ENCODE measurements around the gene ZNF225.
A peak's percentile ranks its signal among the peaks of the same experiment; 100 is the strongest.
"Not testable (repeated sequence)": the region's sequence is repeated elsewhere in the genome, so short reads cannot be mapped to it uniquely, and the experiment has no call there.

The ZNF225 gene

DNA sequence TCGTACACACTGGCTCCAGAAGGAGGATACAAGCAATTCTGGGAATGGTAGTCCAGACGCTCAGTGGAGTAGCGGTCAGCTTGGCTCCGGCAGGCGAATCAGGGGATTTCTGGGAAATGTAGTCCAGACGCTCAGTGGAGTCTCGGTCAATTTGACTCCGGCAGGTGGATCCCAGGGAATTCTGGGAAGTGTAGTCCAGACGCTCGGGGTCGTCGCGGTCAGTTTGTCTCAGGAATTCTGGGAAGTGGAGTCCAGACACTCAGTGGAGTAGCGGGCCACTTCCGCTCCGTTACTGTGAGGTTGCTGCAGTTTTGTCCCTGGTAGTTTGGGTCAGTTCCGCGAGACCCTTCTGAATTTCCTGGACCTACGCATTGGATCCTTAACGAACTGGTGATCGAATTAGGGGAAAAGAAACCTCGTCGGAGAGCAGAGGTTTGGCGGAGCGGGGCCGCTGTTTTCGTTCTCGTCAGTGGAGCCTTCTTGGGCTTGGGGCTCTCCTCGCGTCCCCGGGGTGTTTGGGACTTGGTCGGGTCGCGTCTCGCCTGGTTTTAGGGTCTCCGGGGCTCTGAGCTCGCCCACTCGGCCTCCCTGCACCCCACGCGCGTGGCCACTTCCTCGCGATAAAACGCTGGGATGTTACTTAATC lies at the start of gene ZNF225:
TSS of gene ZNF225 (plus strand) at position 262 of the 646 bp plus-strand sequence. CDS start 2,429 bp downstream, outside the sequence.
- peak; percentile 98 for DNase-seq

DNA sequence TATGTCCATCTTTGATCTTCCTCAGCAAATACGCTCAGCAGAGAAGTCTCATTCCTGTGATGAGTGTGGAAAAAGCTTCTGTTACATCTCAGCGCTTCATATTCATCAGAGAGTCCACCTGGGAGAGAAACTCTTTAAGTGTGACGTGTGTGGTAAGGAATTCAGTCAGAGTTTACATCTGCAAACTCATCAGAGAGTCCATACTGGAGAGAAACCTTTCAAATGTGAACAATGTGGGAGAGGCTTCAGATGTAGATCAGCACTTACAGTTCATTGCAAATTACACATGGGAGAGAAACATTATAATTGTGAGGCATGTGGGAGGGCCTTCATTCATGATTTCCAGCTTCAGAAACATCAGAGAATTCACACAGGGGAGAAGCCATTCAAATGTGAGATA lies 46.9 kb upstream of the ZNF225 start:
- no peak for DNase-seq

DNA sequence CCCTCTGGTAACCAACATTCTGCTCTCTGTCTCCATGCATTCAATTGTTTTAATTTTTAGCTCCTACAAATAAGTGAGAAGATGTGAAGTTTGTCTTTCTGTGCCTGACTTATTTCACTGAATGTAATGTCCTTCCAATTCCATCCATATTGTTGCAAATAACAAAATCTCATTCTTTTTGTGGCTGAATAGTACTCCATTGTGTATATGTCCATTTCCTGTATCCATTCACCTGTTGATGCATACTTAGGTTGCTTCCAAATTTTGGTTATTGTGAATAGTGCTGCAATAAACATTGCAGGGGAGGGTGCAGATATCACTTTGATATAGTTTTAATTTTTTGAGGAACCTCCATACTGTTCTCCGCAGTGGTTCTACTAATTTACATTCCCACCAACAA lies 43.8 kb upstream of the ZNF225 start:
- no peak for DNase-seq

DNA sequence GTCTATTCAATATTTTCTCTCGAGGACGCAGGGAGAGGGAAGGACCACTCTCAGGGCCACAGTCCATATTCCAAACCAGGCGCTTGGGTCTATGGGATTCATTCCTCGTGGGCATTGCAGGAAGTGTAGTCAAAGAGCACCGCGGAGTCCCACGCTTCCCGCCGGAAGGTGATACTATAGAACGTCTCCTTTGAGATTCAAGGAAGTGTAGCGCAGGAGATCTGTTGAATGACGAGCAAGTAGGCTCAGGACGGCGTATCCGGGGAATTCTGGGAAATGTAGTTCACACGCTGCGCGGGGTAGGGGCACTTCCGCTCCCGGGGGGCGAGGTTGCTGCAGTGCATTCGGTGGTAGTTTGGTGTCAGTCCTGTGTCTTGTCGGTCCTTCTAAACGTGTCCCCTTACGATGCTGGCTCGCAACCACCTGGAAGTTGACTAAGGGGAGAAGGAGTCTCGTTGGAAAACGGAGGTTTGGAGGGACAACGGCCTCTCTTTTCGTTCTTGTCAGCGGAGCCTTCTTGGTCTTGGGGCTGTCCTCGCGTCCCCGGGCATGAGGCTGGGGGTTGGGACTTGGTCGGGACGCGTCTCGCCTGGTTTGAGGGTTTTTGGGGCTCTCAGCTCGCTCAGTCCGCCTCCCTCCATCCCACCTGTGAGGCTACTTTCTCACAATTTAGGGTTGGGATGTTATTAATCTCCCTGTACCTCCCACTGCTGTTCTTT lies 41.2 kb upstream of the ZNF225 start, which contains the start of gene ZNF284:
TSS of gene ZNF284 (plus strand) at position 336 of the 719 bp plus-strand sequence. CDS start 4,231 bp downstream, outside the sequence.
- DNase-seq: peak; percentile 84

DNA sequence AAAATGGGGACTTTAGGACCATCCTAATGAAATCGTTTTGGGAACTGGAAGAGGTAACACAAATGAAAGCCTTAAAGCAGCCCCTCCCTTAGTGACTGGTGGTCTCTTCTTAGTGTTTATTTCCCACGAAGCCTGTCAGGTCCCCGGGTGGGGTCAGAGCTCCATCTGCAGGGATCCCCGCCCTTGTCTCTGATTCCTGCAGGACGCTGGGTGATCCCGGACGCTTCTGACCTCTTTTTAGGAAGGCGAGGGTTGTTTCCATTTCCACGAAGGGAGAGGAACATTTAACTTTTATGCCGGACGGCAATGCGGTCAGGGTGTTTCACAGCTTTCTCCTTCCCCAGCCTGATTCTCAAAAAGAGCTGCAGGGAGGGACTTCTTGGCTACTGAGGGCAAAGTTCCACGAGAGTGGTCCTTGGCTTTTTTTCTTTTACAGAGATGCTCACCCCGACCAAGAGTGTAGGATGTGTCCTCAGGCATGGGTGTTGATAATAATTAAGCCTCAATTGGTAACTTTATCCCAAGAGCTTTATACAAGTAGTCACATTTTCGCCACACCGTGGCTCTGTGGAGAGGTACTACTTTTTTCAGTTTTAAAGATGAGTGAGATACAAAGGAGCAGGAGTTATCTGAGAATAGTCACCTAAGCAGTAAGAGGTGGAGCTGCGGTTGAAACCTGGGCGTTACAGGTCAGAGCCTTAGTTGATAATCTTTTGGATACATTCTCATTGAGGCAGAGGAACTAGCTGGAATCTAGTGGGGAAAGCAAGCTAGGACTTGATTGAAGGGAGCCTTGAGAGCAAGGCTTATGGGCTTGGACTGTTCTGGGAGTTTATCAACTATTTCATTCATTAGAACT lies 40.4 kb upstream of the ZNF225 start:
- DNase-seq: no peak

DNA sequence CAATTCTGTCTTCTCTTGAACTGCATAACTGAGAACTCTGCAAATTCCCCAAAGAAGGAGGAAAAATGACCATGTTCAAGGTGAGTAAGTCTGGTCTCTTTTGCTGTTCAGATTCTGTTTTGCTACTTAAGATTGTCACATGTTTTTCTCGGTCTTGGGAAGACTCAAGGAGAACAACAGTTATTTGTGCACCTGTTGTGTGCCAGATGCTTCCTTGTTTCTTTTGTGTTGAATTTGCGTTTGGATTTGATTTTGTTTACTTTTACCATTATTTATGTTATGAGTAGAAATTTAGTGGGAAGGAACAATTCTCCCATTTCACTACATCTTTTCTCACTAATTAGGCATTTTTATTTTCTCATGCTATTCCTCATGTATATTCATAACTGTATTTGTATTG lies 36.9 kb upstream of the ZNF225 start:
- no peak for DNase-seq

GRCh38 chr19:44092108-44092507 lies 21.1 kb upstream of the ZNF225 start:
- no peak for DNase-seq

DNA sequence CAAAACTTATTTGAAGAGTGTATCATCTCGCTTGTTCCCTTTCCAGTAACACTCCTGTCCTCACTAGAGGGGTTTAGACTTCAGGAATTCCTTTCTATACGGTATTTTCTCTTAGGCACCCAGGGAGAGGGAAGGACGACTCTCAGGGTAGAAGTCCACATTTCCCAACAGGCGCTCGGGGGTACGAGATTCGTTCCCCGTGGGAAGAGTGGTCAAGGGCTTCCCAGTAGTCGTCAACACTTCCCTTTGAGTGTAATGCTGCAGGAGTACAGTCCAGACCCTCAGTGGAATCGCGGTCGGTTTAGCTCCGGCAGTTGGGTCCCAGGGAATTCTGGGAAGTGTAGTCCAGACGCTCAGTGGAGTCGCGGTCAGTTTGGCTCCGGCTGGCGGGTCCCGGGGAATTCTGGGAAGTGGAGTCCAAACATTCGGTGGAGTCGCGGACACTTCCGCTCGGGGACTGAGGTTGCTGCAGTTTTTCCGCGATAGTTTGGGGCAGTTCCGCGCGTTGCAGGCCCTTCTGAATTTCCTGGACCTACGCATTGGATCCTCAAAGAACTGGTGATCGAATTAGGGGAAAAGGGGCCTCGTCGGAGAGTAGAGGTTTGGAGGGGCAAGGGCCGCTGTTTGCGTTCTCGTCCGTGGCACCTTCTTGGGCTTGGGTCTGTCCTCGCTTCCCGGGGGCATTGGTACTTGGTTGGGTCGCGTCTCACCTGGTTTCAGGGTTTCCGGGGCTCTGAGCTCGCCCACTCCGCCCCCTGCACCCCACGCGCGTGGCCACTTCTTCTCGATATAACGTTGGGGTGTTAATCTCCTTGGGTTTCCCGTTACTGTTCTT lies 19.1 kb upstream of the ZNF225 start, which contains the start of gene ZNF224:
TSS of gene ZNF224 (plus strand) at position 431 of the 835 bp plus-strand sequence. CDS start 3,513 bp downstream, outside the sequence.
- DNase-seq: peak; percentile 91

- no peak for DNase-seq
These were observed 5.4 kb upstream of the ZNF225 start for GRCh38 chr19:44107751-44108150.

DNA sequence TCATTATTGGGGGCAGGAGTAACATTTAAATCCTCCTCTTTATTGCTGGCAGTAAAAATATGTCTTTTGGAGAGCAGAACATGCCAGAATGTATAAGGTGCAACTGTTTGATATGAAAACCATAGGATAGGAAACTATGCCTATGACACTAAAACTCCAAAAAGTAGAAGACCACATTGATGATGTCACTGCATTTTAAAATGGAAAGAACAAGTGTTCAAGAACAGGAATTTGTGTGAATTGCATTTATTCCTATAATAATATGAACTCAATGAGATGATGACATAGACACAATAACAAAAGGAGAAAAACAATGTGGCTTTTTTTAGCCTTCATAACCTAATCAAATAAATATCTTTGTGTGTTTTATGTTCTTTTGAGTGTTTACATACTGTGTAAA lies 3.7 kb upstream of the ZNF225 start:
- no peak for DNase-seq

DNA sequence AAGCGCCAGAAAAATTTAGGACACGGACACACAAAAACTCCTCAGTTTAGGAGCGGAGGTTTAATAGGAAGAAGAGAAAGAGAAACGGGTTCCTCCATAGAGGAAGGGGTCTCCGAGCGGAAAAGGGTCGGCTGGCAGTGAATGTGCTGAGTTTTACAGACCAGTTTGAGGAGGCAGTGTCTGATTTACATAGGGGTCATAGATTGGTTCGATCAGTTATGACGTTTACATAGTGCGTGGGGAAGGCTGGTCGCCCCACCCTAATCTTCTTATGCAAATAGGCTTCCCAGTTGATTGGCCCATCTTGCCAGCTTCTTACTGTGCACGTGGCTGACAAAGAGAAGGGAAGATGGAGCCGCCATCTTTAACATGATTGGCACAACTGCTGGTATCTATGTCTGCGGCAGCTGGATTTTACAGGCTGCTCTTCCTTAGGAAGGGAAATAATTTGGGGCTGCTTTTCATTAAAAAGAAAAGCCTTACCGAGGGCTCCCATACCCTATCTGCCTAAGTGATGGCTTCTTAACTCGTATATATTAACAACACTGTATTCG lies 1.2 kb upstream of the ZNF225 start:
- DNase-seq: no peak

DNA sequence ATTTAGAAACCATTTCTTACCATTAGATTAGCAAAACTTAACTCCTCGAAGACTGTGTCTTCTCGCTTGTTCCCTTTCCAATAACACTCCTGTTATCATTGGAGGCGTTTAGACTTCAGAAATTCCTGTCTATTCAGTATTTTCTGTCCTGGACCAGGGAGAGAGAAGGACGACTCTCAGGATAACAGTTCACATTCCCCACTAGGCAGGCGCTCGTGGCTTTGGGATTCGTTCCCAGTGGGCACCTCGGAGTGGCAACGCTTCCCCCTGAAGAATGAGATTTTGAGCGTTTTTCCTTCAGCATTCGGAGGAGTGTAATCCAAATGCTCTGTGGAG lies 429 bp upstream of the ZNF225 start:
- DNase-seq: no peak

DNA sequence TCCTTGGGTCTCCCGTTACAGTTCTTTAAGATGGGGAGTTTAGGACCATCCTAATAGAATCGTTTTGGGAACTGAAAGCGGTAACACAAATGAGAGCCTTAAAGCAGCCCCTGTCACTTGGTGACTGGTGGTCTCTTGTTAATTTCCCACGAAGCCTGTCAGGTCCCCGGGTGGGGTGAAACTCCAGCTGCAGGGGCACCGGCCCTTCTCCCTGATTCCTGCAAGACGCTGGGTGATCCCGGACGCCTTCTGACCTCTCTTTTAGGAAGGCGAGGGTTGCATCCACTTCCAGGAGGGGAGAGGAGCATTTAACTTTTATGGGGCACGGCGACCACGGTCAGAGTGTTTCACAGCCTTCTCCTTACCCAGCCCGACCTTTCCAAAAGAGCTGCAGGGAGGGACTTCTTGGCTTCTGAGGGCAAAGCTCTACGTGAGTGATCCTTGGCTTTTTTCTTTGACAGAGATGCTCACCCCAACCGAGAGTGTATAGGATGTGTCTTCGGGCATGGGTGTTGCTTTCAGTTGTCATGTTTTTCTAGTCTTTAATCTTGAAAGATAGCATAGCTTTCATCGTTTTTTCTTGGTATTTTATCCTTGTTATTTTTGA lies 688 bp downstream of the ZNF225 start:
- DNase-seq: no peak

DNA sequence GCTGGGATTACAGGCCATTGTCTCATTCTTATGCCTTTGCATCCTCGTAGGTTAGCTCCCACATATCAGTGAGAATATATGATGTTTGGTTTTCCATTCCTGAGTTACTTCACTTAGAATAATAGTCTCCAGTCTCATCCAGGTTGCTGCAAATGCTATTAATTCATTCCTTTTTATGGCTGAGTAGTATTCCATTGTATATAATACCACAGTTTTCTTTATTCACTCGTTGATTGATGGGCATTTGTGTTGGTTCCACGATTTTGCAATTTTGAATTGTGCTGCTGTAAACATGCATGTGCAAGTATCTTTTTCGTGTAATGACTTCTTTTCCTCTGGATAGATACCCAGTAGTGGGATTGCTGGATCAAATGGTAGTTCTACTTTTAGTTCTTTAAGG lies 8.0 kb downstream of the ZNF225 start:
- not testable (repeated sequence) for DNase-seq

DNA sequence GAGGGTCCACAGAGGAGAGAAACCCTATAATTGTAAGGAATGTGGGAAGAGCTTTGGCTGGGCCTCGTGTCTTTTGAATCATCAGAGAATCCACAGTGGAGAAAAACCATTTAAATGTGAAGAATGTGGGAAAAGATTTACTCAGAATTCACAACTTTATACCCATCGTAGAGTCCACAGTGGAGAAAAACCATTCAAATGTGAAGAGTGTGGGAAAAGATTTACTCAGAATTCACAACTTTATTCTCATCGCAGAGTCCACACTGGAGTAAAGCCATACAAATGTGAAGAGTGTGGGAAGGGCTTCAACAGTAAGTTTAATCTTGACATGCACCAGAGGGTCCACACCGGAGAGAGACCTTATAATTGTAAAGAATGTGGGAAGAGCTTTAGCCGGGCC lies 18.8 kb downstream of the ZNF225 start:
- DNase-seq: no peak

GRCh38 chr19:44141191-44142058 lies 28.2 kb downstream of the ZNF225 start, which contains the start of gene ZNF234:
Gene ZNF234 (plus strand): TSS chr19:44141554. CDS start chr19:44144633, 3,079 bp downstream.
- no peak for DNase-seq

DNA sequence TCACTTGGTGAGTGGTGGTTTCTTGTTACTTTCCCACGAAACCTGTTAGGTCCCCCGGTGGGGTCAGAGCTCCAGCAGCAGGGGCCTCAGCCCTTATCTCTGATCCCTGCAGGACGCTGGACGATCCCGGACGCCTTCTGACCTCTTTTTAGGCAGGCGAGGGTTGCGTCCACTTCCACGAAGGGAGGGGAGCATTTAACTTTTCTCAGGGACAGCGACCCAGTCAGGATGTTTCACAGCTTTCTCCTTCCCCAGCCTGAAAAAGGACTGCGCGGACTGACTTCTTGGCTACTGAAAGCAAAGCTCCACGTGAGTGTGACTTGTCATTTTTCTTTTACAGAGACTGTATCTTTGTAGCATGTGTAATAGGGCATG lies 28.8 kb downstream of the ZNF225 start:
- no peak for DNase-seq

GRCh38 chr19:44149776-44150175 lies 36.6 kb downstream of the ZNF225 start:
- DNase-seq: no peak

DNA sequence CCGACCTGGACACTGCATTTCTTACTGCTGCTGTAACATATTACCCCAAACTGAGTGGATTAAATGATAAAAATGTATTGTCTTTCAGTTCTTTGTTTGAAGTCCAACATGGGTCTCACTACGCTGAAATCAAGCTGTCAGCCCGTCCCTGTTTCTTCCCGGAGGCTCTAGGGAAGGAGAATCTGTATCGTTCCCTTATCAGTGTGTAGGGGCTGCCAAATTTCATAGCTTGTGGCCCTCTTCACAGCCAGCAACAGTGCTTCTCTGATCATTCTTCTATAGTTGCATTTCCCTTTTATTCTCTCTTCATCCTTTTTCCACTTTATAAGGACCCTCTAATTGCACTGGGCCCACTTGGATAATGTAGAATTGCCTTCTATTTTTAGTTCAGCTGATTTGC lies 38.3 kb downstream of the ZNF225 start:
- DNase-seq: no peak

DNA sequence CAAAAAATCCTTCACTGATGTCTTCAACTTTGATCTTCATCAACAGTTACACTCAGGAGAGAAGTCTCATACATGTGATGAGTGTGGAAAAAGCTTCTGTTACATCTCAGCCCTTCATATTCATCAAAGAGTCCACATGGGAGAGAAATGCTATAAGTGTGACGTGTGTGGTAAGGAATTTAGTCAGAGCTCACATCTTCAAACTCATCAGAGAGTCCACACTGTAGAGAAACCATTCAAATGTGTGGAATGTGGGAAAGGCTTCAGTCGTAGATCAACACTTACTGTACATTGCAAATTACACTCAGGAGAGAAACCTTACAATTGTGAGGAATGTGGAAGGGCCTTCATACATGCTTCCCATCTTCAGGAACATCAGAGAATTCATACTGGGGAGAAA lies 43.3 kb downstream of the ZNF225 start:
- no peak for DNase-seq

- DNase-seq: no peak
These were observed 50.6 kb downstream of the ZNF225 start for GRCh38 chr19:44163789-44164188.
